ENCODE measurements around the gene ZNF236.

DNA sequence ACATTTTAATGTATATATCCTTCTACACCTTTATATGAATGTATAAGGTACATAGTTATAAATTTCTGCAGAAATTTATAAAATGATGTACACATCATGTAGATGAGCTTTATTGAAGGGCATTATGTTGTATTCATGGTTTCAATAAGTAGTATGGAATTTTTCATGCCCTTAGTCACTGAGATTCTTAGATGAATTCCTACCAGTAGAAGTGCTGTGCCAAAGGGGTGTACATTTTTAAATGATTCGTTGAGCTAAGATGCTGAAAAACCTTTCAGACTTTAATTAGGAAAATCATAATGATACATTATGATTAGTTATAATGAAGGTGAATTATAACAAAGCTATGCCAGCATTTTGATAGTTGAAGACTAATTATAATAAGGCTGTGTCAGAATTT is 115.2 kb downstream of the ZNF236 start:
- no peak for TF ChIP-seq ZNF274 (IDR thresholded peaks at IDR 0.05; ENCODE audit: low read depth, low read length)
- no peak for TF ChIP-seq YY1 (IDR thresholded peaks at IDR 0.05; ENCODE audit: insufficient read depth, insufficient read length)
- no peak for TF ChIP-seq SUZ12 (IDR thresholded peaks at IDR 0.05; ENCODE audit: extremely low read depth, insufficient read depth, insufficient read length)

Measured in NT2/D1 (cell line).